ENCODE data around the gene EIF4E2. TPM values are rescaled to one million over a fixed set of nuclear protein-coding genes. Genes with fewer than 3 reads are reported as not detected.
A peak's percentile ranks its signal among the peaks of the same experiment; 100 is the strongest.

The EIF4E2 gene
- total and polyA plus RNA-seq, 2 of the 13 experiments (the other 11 are each of a cell fraction or from before 2014, with no cell fraction given), result 25.0 to 101 TPM

DNA sequence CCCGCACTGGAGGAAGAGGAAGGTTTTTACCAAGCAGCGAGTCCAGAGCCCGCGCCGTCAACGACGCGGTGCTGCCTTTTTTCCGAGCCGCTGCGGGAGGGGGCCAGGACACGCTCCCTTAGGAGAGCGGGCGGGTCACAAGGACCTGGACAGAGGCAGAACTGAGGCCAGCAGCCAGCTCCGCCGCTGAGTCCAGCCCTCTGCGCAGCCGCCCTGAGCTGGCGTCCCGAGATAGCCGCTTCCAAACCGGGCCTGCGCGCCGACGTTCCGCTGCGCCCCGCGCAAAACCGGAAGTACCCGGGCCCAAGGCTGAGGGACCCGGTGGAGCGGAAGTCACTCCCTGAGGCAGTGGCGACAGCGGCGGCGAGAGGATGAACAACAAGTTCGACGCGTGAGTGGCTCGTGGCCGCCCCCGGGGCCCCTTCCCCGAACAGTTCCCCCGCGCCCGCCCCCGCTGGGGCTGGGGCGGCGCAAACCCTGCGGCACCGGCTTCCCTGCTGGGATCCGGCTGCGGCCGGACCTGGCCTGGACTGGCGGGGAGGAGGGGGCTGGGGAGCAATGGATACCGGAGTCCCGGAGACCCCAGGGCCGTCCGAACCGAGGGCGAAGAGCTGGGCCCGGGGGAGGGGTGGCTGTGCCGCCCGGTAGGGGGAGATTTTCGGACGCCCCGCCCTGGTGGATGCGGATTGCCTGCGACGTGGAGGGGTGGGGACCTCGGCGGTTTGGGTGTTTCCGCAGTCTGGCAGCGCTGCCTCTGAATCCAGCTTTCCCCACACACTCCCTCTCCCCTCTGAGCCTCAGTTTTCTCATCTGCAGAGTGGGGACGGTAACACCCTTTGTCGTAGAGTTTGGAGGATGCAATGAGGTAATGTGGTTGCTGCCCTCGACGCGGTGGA, at the start of gene EIF4E2, which contains the start of gene TIGD1 (continued):
- TF ChIP-seq CREB1 (IDR thresholded peaks at IDR 0.05) (peak; percentile 74), CREB1 (CRISPR knock-in tag; IDR thresholded peaks at IDR 0.05) (peak; percentile 59; the same call in 1 of the 2 replicates), CBFB (CRISPR knock-in tag; IDR thresholded peaks at IDR 0.05) (peak; percentile 97), ZBTB42 (CRISPR knock-in tag; IDR thresholded peaks at IDR 0.05) (peak; percentile 96; the same call in 1 of the 2 replicates), ZNF572 (CRISPR knock-in tag; IDR thresholded peaks at IDR 0.05) (peak; percentile 91), GFI1 (CRISPR knock-in tag; IDR thresholded peaks at IDR 0.05; ENCODE audit: borderline replicate concordance) (peak; percentile 81), ZNF10 (CRISPR knock-in tag; IDR thresholded peaks at IDR 0.05; ENCODE audit: borderline replicate concordance, low read depth) (no peak), ISL2 (CRISPR knock-in tag; IDR thresholded peaks at IDR 0.05) (peak; percentile 92), AGO1 (IDR thresholded peaks at IDR 0.05; ENCODE audit: low read depth, low read length, poor library complexity, severe bottlenecking) (peak; percentile 86), ZNF672 (CRISPR knock-in tag; IDR thresholded peaks at IDR 0.05) (peak; percentile 97), NPAS2 (CRISPR knock-in tag; IDR thresholded peaks at IDR 0.05; ENCODE audit: borderline replicate concordance) (no peak), ZNF510 (CRISPR knock-in tag; IDR thresholded peaks at IDR 0.05; ENCODE audit: low read depth) (peak; percentile 94), JUN (CRISPR knock-in tag; IDR thresholded peaks at IDR 0.05) (peak; percentile 77), ZSCAN29 (CRISPR knock-in tag; conservative IDR thresholded peaks at IDR 0.05) (peak; percentile 93), HDAC2 (CRISPR knock-in tag; IDR thresholded peaks at IDR 0.05) (peak; percentile 97), ZNF709 (CRISPR knock-in tag; IDR thresholded peaks at IDR 0.05) (peak; percentile 100), ZNF33A (CRISPR knock-in tag; IDR thresholded peaks at IDR 0.05; ENCODE audit: borderline replicate concordance) (no peak; the same call in 1 of the 2 replicates), TBX2 (CRISPR knock-in tag; IDR thresholded peaks at IDR 0.05; ENCODE audit: borderline replicate concordance) (peak; percentile 97)
- TF ChIP-seq, protein P1, sequence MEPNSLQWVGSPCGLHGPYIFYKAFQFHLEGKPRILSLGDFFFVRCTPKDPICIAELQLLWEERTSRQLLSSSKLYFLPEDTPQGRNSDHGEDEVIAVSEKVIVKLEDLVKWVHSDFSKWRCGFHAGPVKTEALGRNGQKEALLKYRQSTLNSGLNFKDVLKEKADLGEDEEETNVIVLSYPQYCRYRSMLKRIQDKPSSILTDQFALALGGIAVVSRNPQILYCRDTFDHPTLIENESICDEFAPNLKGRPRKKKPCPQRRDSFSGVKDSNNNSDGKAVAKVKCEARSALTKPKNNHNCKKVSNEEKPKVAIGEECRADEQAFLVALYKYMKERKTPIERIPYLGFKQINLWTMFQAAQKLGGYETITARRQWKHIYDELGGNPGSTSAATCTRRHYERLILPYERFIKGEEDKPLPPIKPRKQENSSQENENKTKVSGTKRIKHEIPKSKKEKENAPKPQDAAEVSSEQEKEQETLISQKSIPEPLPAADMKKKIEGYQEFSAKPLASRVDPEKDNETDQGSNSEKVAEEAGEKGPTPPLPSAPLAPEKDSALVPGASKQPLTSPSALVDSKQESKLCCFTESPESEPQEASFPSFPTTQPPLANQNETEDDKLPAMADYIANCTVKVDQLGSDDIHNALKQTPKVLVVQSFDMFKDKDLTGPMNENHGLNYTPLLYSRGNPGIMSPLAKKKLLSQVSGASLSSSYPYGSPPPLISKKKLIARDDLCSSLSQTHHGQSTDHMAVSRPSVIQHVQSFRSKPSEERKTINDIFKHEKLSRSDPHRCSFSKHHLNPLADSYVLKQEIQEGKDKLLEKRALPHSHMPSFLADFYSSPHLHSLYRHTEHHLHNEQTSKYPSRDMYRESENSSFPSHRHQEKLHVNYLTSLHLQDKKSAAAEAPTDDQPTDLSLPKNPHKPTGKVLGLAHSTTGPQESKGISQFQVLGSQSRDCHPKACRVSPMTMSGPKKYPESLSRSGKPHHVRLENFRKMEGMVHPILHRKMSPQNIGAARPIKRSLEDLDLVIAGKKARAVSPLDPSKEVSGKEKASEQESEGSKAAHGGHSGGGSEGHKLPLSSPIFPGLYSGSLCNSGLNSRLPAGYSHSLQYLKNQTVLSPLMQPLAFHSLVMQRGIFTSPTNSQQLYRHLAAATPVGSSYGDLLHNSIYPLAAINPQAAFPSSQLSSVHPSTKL (CRISPR knock-in tag; IDR thresholded peaks at IDR 0.05), result peak; percentile 87
- TF ChIP-seq, protein P2, sequence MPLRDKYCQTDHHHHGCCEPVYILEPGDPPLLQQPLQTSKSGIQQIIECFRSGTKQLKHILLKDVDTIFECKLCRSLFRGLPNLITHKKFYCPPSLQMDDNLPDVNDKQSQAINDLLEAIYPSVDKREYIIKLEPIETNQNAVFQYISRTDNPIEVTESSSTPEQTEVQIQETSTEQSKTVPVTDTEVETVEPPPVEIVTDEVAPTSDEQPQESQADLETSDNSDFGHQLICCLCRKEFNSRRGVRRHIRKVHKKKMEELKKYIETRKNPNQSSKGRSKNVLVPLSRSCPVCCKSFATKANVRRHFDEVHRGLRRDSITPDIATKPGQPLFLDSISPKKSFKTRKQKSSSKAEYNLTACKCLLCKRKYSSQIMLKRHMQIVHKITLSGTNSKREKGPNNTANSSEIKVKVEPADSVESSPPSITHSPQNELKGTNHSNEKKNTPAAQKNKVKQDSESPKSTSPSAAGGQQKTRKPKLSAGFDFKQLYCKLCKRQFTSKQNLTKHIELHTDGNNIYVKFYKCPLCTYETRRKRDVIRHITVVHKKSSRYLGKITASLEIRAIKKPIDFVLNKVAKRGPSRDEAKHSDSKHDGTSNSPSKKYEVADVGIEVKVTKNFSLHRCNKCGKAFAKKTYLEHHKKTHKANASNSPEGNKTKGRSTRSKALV (CRISPR knock-in tag; IDR thresholded peaks at IDR 0.05), result peak; percentile 99
- TF ChIP-seq, protein P3, sequence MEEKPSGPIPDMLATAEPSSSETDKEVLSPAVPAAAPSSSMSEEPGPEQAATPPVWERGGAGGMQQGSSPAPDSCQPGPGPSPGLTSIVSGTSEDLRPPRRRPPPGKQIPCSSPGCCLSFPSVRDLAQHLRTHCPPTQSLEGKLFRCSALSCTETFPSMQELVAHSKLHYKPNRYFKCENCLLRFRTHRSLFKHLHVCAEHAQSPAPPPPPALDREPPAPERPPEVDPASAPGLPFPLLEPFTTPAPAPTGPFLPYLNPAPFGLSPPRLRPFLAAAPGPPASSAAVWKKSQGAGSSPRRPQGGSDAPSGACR (CRISPR knock-in tag; IDR thresholded peaks at IDR 0.05), result peak; percentile 98
- TF ChIP-seq, protein P4, sequence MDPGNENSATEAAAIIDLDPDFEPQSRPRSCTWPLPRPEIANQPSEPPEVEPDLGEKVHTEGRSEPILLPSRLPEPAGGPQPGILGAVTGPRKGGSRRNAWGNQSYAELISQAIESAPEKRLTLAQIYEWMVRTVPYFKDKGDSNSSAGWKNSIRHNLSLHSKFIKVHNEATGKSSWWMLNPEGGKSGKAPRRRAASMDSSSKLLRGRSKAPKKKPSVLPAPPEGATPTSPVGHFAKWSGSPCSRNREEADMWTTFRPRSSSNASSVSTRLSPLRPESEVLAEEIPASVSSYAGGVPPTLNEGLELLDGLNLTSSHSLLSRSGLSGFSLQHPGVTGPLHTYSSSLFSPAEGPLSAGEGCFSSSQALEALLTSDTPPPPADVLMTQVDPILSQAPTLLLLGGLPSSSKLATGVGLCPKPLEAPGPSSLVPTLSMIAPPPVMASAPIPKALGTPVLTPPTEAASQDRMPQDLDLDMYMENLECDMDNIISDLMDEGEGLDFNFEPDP (CRISPR knock-in tag; conservative IDR thresholded peaks at IDR 0.05), result peak; percentile 99

Data from HepG2 (cell line).